RWPE1 (cell line): Measurements from ENCODE around the gene NRP1.

Experiments used
- CTCF ChIA-PET: fragments of 350-600 bp; sonication (Branson Sonifier 250); formaldehyde crosslinking; extraction: SDS; loops from one replicate; lab custom pipeline; 2021; lab: Yijun Ruan, JAX
- POLR2A ChIA-PET: fragments of 400-600 bp; formaldehyde crosslinking; extraction: SDS; loops from one replicate; lab custom pipeline; 2020; ENCODE audit warnings: antibody characterized with exemption; ENCODE audit not compliant: low non-redundant PET; lab: Yijun Ruan, JAX
- DNase-seq: peaks from one replicate; pipeline ENCODE4 v3.0.0; 2012; ENCODE audit warnings: low spot score
- H3K27ac ChIP-seq: fragments of 450-650 bp; 2 replicates; pipeline ENCODE4 v1.5.1; 2017
- TF ChIP-seq, protein P1 (sequence below): fragments of 450-650 bp; conservative IDR thresholded peaks from 2 replicates; pipeline ENCODE4 v1.5.1; 2017; ENCODE audit warnings: low read depth, mild to moderate bottlenecking

NRP1 gene

DNA sequence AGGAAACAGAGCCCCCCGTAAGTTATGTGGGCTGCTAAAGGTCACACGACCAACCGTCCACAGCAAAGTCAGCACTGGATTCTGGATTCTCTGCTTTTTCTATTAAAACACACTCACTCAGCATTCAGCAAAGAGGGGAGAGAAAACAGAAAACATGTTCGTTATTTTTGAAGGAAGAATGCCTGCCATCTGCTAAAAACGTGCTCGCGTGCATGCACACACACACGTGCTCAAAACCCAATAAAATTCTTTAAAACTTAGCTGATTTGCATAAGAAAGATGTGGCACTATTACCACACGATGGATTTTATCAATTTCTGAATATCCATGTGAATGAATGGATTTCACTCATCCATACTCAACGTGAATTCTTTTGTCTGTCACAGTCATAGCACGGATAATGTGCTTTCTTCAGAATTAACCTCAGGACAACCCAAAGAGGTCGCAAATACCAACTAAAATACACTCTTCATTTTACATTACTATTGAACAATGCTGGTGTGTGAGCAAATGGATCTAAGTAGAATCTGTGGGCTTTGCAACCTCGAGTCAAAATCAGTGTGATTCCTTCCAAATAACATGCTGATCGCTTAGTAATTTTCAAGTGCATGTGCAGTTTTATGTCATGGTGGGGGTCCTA is 40.8 kb downstream of the NRP1 start:
- no peak for DNase-seq
- TF ChIP-seq, protein P1, sequence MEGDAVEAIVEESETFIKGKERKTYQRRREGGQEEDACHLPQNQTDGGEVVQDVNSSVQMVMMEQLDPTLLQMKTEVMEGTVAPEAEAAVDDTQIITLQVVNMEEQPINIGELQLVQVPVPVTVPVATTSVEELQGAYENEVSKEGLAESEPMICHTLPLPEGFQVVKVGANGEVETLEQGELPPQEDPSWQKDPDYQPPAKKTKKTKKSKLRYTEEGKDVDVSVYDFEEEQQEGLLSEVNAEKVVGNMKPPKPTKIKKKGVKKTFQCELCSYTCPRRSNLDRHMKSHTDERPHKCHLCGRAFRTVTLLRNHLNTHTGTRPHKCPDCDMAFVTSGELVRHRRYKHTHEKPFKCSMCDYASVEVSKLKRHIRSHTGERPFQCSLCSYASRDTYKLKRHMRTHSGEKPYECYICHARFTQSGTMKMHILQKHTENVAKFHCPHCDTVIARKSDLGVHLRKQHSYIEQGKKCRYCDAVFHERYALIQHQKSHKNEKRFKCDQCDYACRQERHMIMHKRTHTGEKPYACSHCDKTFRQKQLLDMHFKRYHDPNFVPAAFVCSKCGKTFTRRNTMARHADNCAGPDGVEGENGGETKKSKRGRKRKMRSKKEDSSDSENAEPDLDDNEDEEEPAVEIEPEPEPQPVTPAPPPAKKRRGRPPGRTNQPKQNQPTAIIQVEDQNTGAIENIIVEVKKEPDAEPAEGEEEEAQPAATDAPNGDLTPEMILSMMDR: no peak
- CTCF ChIA-PET: no interaction called here
- H3K27ac ChIP-seq: no peak overlapping the region
- POLR2A ChIA-PET: no interaction called here

DNA sequence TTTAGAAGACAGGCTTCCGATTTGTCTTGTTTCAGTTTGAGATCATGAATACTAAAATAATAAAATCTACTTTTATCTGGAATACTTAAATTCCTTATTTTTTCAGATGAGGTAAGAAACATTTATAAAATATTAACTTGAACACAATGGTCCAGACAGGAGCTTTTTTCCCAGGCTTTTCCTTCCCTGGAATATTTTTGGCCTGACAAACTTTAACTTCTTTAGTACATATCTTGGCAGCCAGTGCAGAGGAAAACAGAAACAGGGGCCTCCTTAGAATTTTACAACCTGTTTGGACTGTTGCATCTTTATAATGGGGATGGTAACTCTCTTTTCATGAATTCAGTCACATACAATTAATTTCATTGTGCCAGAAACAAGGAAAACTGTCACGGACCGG is 41.4 kb downstream of the NRP1 start:
- ChIA-PET CTCF (no interaction called here), POLR2A (no interaction called here)
- H3K27ac ChIP-seq: peak overlapping the region; percentile 91
- DNase-seq: no peak
- TF ChIP-seq, protein P1: no peak

DNA sequence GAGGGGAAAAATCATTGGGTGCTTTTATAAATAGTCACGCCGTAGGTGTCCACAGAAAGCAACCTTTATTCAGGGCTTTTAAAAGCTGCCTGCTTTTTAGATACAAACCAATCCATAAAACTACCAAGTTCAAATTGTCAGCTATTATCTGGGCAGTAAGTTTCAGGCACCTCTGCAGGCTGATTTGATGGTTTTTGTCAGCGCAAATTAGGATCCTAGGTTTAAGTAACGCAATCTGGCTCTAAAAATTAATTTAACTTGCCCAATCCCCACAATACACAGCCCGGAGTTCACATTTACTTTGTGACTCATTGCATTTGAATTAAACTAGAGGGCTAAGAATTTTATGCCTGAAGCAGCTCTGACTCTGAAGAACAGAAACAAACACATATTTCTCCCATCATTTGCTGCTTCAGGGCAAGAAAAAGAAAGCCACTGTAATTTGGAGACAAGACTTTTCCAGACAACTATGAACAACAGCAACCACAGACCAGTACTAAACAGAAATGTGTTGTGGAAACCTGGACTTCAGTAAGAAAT is 43.3 kb downstream of the NRP1 start:
- TF ChIP-seq, protein P1: no peak
- peak; percentile 78 for DNase-seq
- CTCF ChIA-PET: interaction anchor here (0.5 kb wide), 1 partner anchor 1146 kb away, joined by 5 read pairs; no protein-coding TSS in a partner anchor
- H3K27ac ChIP-seq: no peak overlapping the region
- POLR2A ChIA-PET: no interaction called here

DNA sequence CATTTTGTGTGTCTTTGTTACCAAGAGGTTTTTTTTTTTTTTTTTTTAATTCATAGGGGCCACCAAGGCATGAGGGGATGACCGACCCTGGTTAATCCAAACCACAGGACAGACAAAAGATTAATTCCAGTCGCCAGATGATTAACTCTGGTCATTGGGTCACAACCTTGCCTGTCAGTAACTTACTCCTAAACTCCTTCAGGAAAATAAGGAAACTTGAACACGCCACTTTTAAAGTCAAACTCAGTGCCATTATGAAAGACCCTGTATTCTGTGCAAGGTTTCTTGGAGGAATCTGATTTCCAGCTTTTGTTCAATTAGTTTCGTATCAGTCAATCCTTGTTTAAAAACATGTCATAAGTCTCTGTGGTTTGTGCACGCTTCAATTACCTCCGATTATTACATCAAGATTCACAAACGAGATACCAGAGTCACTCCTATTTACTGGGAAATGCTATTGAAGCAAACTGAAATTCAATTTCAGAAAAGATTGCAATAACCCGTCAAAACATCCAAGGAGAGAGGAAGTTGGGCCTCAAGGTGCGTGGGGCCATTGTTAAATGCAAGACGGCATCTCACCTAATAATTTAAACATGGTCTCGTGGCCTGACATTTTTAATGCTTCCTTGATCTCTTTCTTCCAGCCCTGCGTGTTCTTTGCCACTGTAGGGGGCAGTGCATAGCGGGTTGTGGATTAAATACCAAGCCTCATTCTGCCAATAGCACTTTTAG is 44.0 kb downstream of the NRP1 start:
- TF ChIP-seq, protein P1: no peak
- H3K27ac ChIP-seq: no peak overlapping the region
- ChIA-PET CTCF (interaction anchor here (0.5 to 0.7 kb wide), 2 partner anchors 396 to 1442 kb away, joined by 3 to 14 read pairs; no protein-coding TSS in a partner anchor), POLR2A (no interaction called here)
- DNase-seq: no peak

DNA sequence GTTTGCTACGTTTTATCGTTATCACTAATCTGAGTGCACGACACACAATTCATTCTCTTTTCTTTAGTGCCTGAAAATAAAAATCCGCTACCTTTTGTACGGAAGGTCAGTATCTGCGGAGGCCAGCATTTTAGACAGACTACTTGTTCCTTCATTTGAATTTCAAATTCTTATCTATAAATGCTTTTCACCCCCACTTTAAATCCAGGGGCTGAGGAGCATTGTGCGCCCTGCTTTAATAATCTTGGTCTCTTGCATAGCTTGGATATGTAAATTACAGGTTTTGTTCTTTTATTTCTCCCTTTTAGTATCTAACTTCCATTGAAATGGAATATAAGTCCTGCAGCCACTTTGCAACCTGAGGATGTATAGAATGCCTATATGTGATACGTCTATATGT is 44.7 kb downstream of the NRP1 start:
- no peak for DNase-seq
- CTCF ChIA-PET: interaction anchor here (0.5 to 0.7 kb wide), 2 partner anchors 396 to 1443 kb away, joined by 3 to 14 read pairs; no protein-coding TSS in a partner anchor
- POLR2A ChIA-PET: no interaction called here
- no peak overlapping the region for H3K27ac ChIP-seq
- TF ChIP-seq, protein P1: no peak

DNA sequence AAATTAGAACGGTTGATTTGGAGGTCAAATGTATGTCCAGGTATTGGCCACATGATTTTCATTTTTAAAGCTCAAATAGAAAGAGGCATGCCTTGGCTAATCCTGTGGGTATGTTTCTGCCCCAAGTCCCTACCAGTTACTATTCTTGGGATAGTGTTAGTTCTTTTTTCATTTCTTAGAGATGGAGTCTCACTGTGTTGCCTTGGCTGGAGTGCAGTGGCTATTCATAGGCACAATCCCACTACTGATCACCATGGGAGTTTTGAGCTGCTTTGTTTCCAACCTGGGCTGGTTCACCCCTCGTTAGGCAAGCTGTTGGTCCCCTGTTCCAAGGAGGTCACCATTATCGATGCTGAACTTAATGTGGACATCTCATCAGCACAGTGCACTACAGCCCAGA is 46.3 kb downstream of the NRP1 start:
- no peak for DNase-seq
- TF ChIP-seq, protein P1: no peak
- CTCF ChIA-PET: interaction anchor here (0.7 kb wide), 1 partner anchor 786 kb away, joined by 3 read pairs; no protein-coding TSS in a partner anchor
- POLR2A ChIA-PET: no interaction called here
- H3K27ac ChIP-seq: no peak overlapping the region
